Neutrophil (primary cell): Measurements from ENCODE around the gene RAB5A.
A peak's percentile ranks its signal among the peaks of the same experiment; 100 is the strongest.
"Not testable (repeated sequence)": the region's sequence is repeated elsewhere in the genome, so short reads cannot be mapped to it uniquely, and the experiment has no call there.

ENCODE experiments used
- H3K27ac ChIP-seq: fragments of 200-600 bp; sonication (generic); 2 replicates; pipeline ENCODE4 v1.5.1; 2016; ENCODE audit warnings: mild to moderate bottlenecking, moderate library complexity
- H3K27me3 ChIP-seq: fragments of 200-600 bp; sonication (generic); 2 replicates; pipeline ENCODE4 v1.6.0; 2016; ENCODE audit warnings: mild to moderate bottlenecking
- H3K36me3 ChIP-seq: fragments of 200-600 bp; sonication (generic); 2 replicates; pipeline ENCODE4 v1.5.1; 2017
- H3K4me1 ChIP-seq, 2 experiments: fragments of 200-600 bp in 1 of 2; sonication (generic) in 1 of 2; 1 replicate in 1 of 2; 2 replicates in 1 of 2; pipeline versions ENCODE4 v1.5.1 to v1.6.1; 2013 to 2016; ENCODE audit warnings: low read depth in 1 of 2, low read length in 1 of 2, mild to moderate bottlenecking in 1 of 2, moderate library complexity in 1 of 2; ENCODE audit not compliant: control insufficient read depth in 1 of 2, insufficient read depth in 1 of 2
- H3K4me3 ChIP-seq, 2 experiments: fragments of 200-600 bp in 1 of 2; sonication (generic) in 1 of 2; 1 replicate in 1 of 2; 2 replicates in 1 of 2; pipeline ENCODE4 v1.5.1; 2013 to 2016; ENCODE audit warnings: low read depth in 1 of 2, low read length in 1 of 2, mild to moderate bottlenecking in 1 of 2, moderate library complexity in 1 of 2
- H3K9me3 ChIP-seq: fragments of 200-600 bp; sonication (generic); 2 replicates; pipeline ENCODE4 v1.5.1; 2016
- CTCF ChIP-seq: fragments of 200-600 bp; sonication (generic); IDR thresholded peaks from 2 replicates; pipeline ENCODE4 v1.5.1; 2016; ENCODE audit warnings: antibody characterized with exemption

Gene RAB5A

GRCh38 chr3:20013396-20013795, 66.5 kb downstream of the RAB5A start:
- H3K4me3 ChIP-seq, result no peak overlapping the region
- no peak for TF ChIP-seq CTCF
- no peak overlapping the region for H3K27ac ChIP-seq
- no peaks in the 10 kb centered on the region for H3K9me3 ChIP-seq
- H3K27me3 ChIP-seq, result no peaks in the 10 kb centered on the region
- no peaks in the 10 kb centered on the region for H3K4me1 ChIP-seq
- no peaks in the 10 kb centered on the region for H3K36me3 ChIP-seq

DNA sequence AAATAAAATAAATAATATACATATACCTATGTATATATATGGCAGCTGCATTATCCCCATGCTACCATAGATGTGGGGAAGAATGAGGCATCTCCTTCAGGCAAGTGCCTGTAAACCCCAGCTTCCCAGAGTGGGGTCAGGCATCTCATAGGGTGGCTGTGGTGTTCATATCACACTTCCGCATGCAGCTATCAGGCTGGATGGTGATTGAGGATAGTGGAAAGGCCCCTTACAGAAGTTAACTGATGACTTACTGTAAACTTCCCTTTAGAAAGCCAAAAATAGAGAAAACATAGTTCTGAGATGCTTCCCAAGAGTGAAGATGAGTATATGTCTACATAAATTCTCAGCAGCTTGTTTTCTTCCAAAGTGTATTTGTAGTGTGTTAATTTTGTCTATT, 68.6 kb downstream of the RAB5A start:
- Histone ChIP-seq H3K4me1 (no peaks in the 10 kb centered on the region), H3K27ac (no peak overlapping the region), H3K27me3 (no peaks in the 10 kb centered on the region), H3K4me3 (no peak overlapping the region), H3K9me3 (no peaks in the 10 kb centered on the region), H3K36me3 (no peaks in the 10 kb centered on the region)
- no peak for TF ChIP-seq CTCF

DNA sequence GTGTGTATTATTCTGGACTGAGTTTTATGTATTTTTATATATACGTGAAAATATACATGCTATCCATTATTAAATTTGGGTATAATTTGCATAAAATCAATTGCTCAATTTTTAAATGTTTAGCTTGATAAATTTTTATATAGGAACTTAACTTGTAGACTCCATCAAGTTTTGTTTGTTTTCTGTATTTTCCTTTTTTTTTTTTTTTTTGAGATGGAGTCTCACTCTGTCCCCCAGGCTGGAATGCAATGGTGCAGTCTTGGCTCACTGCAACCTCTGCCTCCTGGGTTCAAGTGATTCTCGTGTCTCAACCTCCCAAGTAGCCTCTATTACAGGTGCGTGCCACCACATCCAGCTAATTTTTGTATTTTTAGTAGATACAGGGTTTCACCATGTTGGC, 69.2 kb downstream of the RAB5A start:
- H3K4me3 ChIP-seq, H3K9me3 ChIP-seq, H3K36me3 ChIP-seq, H3K27ac ChIP-seq, H3K4me1 ChIP-seq, H3K27me3 ChIP-seq: not testable (repeated sequence)

DNA sequence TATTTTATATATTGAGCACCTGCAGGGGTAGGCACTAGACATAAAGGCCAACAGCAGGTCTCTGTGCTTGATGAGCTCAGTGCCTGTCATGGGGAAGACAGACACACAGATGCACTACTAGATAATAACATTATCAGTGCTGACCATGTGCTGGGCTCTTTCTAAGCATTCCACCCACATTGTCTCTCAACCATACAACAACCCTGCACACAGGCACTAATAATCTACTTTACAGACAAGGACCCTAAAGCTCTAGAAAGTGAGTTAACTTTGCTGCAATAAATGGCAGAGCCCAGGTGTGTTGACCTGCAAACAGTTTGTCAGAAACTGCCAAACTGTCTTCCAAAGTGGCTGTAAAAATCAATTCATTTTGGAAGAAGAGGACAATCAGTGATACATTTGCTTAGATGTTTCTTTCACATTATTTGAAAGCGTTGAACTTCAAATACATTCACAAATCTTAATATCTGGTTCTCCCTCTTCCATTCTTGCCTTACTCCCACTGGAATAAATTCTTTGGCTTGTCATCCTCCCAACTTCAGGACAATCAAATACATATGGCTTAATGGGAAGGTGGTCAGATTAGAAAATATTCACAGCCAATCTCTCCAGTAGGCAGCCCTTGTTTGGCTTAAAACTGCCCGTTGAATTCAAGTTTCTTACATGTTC, 76.2 kb downstream of the RAB5A start:
- Histone ChIP-seq H3K27me3 (no peaks in the 10 kb centered on the region), H3K27ac (peak overlapping the region; percentile 13), H3K4me3 (no peak overlapping the region)

GRCh38 chr3:20023623-20024405, 76.9 kb downstream of the RAB5A start:
- H3K27me3 ChIP-seq, result no peaks in the 10 kb centered on the region
- no peak overlapping the region for H3K4me3 ChIP-seq
- H3K27ac ChIP-seq, result peak overlapping the region; percentile 13
- no peak for TF ChIP-seq CTCF
- H3K4me1 ChIP-seq, result peaks cover 8 to 16% of the 10 kb centered on the region in 2 experiments
- no peaks in the 10 kb centered on the region for H3K9me3 ChIP-seq
- no peaks in the 10 kb centered on the region for H3K36me3 ChIP-seq

More for the DNA sequence above, 76.2 kb downstream of the RAB5A start:
- no peaks in the 10 kb centered on the region for H3K36me3 ChIP-seq
- H3K4me1 ChIP-seq, result peaks cover 8 to 16% of the 10 kb centered on the region in 2 experiments
- H3K9me3 ChIP-seq, result no peaks in the 10 kb centered on the region
- no peak for TF ChIP-seq CTCF

DNA sequence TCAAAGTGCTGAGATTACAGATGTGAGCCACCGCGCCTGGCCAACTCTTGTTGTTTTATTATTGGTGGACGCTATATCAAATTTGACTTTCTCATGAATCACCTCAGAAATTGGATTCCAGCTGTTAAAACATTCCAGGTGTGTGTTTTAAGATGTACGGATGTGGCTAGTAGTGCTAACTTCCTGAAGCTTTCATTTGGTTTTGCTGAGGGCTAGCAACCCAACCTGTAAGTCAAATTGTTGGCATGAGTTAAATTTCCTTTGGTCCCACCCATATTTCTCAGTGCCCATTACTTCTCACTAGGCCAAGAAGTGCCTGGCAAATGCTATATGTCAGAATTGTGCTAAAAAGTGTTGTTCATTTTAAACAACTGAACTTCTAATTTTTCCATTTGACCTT, 80.2 kb downstream of the RAB5A start:
- Histone ChIP-seq H3K4me3 (no peak overlapping the region), H3K27me3 (no peaks in the 10 kb centered on the region), H3K9me3 (no peaks in the 10 kb centered on the region), H3K36me3 (no peaks in the 10 kb centered on the region), H3K4me1 (peaks cover 8 to 16% of the 10 kb centered on the region in 2 experiments), H3K27ac (no peak overlapping the region)
- no peak for TF ChIP-seq CTCF
